RPMI7951 (cell line): ENCODE results near the gene RTP2. TPM values are rescaled to one million over a fixed set of nuclear protein-coding genes. Genes with fewer than 3 reads are reported as not detected.
"Not testable (repeated sequence)": the region's sequence is repeated elsewhere in the genome, so short reads cannot be mapped to it uniquely, and the experiment has no call there.

Experiments used
- DNase-seq: peaks from one replicate; pipeline ENCODE4 v3.0.0-alpha.2; 2012; ENCODE audit warnings: low read depth
- total RNA-seq: library from RNA; depleted of rRNA; stranded (reverse); fragments of >200 nt; shearing (Covaris generic); gene quantifications from 2 replicates; pipeline ENCODE4 v1.2.3, GENCODE V29; 2014

Gene RTP2
- total RNA-seq, 1 experiment from 2014 or later = not detected

DNA sequence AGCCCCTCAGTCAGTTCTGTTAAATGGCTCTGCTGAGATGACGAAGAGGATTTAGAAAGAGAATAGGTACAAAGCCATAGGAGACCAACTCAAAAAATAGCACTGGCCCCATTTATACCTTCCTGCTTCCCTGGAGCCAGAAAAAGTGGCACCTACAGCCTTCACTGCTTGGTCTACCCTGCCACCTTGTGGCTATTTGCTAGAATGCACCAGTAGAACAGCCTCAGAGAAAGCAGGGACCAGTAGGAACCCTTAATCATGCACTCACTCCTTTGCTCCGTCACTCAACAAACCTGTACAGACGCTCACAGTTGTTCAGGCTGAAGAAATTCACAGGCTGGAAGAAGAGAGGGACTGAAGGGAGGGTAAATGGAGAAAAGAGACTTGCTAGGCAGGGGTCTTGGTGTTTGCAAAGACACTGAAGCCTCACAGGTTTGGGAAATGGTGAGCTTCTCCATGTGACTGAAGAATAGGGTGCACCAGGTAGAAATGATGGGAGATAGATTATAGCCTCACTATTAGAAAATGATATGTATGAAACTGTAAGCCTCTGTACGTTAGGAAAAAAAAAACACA lies 12.1 kb upstream of the RTP2 start:
- peak; percentile 73 for DNase-seq

GRCh38 chr3:187713504-187713903 lies 11.1 kb upstream of the RTP2 start:
- peak; percentile 87 for DNase-seq

GRCh38 chr3:187709155-187709554 lies 6.8 kb upstream of the RTP2 start:
- DNase-seq = no peak

GRCh38 chr3:187708696-187709095 lies 6.3 kb upstream of the RTP2 start:
- no peak for DNase-seq

GRCh38 chr3:187706971-187707370 lies 4.6 kb upstream of the RTP2 start:
- DNase-seq = no peak

- no peak for DNase-seq
These were observed 2.8 kb upstream of the RTP2 start for GRCh38 chr3:187705164-187705563.

- DNase-seq = no peak
These were observed 2.1 kb downstream of the RTP2 start for GRCh38 chr3:187700249-187700648.

GRCh38 chr3:187698499-187699399 lies 3.6 kb downstream of the RTP2 start:
- DNase-seq = no peak

DNA sequence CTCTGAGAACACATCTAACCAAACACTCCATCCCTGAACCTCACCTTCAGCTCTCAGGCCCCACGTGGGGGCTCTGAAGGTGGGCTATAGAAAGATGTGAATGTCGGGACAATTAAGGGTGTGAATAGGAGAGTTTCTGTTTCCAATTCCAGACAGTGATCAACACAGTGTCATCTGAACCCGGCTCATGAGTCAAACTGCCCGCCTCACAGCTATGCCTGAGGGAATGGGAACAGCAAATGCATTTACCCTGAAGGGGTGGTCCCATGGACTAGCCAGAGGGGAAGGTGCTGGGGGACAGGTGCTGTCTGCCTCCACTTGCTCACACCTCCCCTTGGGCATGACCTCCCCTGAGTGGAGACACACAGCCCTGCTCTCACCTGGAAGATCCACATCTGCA lies 6.3 kb downstream of the RTP2 start:
- DNase-seq = no peak

- DNase-seq = peak; percentile 24
These were observed 6.9 kb downstream of the RTP2 start for GRCh38 chr3:187695449-187695848.

GRCh38 chr3:187694801-187695200 lies 7.6 kb downstream of the RTP2 start:
- DNase-seq = peak; percentile 77

DNA sequence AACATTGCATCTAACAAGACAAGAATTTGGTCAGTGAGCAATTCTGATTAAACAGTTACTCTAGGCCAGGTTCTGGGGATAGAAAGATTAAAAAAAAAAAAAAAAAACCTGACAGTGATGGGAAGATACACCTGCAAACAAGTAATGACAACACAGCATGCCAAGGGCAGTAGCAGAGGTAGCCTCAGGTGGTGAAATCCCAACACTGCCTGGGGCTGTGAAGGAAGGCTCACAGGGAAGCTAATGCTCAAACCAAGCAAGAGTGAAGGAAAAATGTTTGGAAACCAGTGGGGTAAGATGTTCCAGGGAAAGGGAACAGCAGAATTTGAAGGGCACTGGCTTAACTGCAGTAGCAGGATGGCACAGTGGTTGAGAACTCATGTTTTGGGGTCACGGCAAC lies 8.9 kb downstream of the RTP2 start:
- DNase-seq = no peak

DNA sequence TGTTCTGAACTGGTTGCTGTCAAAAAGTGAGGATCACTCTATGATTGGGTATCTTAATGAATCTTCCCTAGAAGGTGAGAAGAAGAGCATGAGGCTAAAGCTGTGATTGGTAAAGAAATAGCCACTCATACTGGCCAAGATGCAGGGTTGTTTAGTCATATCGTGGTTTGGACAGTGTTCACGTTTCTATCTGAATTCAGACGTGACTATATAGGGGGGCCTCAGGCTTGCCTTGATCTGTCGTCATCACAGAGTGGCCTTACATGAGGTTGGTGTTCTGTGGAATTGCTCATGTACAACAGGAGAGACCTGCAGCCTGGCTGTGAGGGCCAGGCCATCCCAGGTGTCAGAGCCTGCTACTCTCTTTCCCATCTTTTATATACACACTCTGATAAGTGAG lies 12.4 kb downstream of the RTP2 start:
- DNase-seq = peak; percentile 34

GRCh38 chr3:187686621-187687273 lies 15.6 kb downstream of the RTP2 start:
- DNase-seq = no peak

DNA sequence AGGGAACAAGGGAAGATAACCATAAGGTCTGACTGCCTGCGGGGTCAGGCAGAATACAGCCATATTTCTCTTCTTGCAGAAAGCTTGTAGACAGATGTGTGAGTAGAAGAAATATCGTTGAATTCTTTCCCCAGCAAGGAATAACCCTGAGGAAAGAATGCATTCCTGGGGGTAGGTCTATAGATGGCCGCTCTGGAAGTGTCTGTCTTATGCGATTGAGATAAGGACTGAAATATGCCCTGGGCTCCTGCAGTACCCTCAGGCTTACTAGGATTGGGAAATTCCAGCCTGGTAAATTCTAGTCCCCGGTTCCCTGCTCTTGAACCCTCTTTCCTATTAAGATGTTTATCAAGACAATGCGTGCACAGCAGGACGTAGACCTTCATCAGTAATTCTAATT lies 16.4 kb downstream of the RTP2 start:
- DNase-seq = no peak

GRCh38 chr3:187684880-187685279 lies 17.5 kb downstream of the RTP2 start:
- DNase-seq = peak; percentile 68

DNA sequence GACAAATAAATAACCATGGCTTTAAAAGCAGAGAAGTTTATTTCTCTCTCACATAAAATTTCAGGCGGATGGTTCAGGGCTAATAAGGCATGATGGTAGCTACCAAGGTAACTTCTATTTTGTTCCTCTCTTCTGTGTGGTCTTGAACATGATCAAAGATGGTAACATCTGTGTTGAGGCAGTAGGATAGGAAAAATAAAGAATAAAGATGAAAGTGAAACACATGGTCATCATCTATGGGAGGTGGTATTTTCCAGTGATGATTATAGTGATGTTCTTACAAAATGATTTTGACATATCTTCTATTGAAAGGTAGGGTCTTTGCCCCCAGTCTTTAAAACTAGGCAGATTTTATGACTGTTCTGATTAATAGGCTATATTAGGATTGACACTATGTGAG lies 17.9 kb downstream of the RTP2 start:
- DNase-seq = no peak

DNA sequence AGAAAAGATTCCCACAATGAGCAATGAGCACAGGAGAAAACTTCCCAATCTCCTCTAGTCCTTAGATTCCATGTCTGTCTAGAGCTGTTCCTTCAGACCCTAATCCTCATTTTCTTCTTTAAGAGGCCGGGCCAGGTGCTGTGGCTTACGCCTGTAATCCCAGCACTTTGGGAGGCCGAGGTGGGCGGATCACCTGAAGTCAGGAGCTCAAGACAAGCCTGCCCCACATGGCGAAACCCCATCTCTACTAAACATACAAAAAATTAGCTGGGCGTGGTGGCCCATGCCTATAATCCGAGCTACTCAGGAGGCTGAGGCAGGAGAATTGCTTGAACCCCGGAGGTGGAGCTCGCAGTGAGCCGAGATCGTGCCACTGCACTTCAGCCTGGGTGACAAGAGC lies 20.6 kb downstream of the RTP2 start:
- not testable (repeated sequence) for DNase-seq

DNA sequence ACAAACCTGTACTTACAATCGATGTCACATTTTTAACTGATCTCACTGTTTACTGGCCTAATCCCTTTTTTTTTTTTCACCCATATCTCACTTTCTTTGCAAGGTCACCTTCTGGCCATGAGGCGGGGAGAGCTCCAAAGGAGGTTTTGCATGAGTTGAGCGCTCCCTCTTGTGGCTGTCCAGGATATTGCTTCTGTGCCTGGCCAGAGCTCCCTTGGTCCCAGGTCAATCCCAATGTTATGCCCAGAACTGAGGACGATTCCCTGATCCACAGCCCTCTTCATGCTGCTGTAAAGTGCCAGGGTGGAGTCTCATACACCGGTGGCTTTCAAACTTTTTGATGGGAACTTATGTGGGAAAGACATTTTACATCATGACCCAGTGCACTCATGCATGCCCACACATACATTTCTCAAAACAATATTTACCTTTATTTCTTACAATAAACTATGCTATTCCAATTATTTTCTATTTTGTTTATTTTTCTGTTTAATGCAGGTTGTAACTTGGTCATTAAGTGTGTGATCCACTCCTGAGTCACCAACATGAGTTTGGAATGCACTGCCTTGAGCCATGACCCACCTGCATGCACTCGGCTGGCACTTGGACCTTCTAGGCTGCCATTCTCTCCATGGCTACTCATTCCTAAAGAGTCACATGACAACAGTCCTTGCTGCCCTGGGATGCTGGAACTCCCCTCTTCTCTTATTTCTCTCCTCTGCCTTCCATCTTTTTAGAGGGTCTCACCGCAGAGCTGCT lies 22.5 kb downstream of the RTP2 start:
- peak; percentile 68 for DNase-seq

GRCh38 chr3:187678726-187679268 lies 23.6 kb downstream of the RTP2 start:
- DNase-seq = peak; percentile 46

GRCh38 chr3:187677604-187678003 lies 24.8 kb downstream of the RTP2 start:
- no peak for DNase-seq

- DNase-seq = no peak
These were observed 29.3 kb downstream of the RTP2 start for GRCh38 chr3:187673012-187673411.
